ACC112 (cell line): ENCODE results near the gene STING1.
A peak's percentile ranks its signal among the peaks of the same experiment; 100 is the strongest.

Experiments
- H2AFZ ChIP-seq: fragments of 200-600 bp; sonication (generic); one replicate; pipeline ENCODE4 v1.6.0; 2017; ENCODE audit warnings: antibody characterized with exemption, low read length; ENCODE audit not compliant: unreplicated experiment
- H3K27ac ChIP-seq: fragments of 200-600 bp; sonication (generic); 2 replicates; pipeline ENCODE4 v1.5.1; 2014; ENCODE audit warnings: low read depth, mild to moderate bottlenecking, antibody characterized with exemption, low read length, moderate library complexity
- H3K27me3 ChIP-seq: fragments of 200-600 bp; sonication (generic); 2 replicates; pipeline ENCODE4 v1.6.1; 2014; ENCODE audit warnings: mild to moderate bottlenecking, antibody characterized with exemption, low read length, moderate library complexity, mixed read lengths; ENCODE audit not compliant: insufficient read depth
- H3K36me3 ChIP-seq: fragments of 200-600 bp; sonication (generic); 2 replicates; pipeline ENCODE4 v1.6.1; 2016; ENCODE audit warnings: mild to moderate bottlenecking, antibody characterized with exemption, low read length, moderate library complexity, mixed read lengths; ENCODE audit not compliant: insufficient read depth
- H3K4me1 ChIP-seq: fragments of 200-600 bp; sonication (generic); one replicate; pipeline ENCODE4 v1.6.1; 2016; ENCODE audit warnings: low read length, mixed read lengths; ENCODE audit not compliant: insufficient read depth, unreplicated experiment, control insufficient read depth
- H3K4me3 ChIP-seq: fragments of 200-600 bp; sonication (generic); 2 replicates; pipeline ENCODE4 v1.5.1; 2014; ENCODE audit warnings: mild to moderate bottlenecking, low read depth, low read length
- H3K79me2 ChIP-seq: fragments of 200-600 bp; sonication (generic); one replicate; pipeline ENCODE4 v1.6.0; 2016; ENCODE audit warnings: low read length; ENCODE audit not compliant: control insufficient read depth, unreplicated experiment, insufficient read depth

STING1 gene

GRCh38 chr5:139461698-139462097 lies 20.9 kb downstream of the STING1 start:
- H3K27ac ChIP-seq, result 0 out of 2 replicates have a peak overlapping the region, but pooled peaks have one; percentile 1
- H3K79me2 ChIP-seq, result no peaks in the 10 kb centered on the region
- H2AFZ ChIP-seq, result no peak overlapping the region
- no peaks in the 10 kb centered on the region for H3K27me3 ChIP-seq
- H3K4me1 ChIP-seq, result peaks cover 27% of the 10 kb centered on the region
- H3K36me3 ChIP-seq, result no peaks in the 10 kb centered on the region
- H3K4me3 ChIP-seq, result no peak overlapping the region

DNA sequence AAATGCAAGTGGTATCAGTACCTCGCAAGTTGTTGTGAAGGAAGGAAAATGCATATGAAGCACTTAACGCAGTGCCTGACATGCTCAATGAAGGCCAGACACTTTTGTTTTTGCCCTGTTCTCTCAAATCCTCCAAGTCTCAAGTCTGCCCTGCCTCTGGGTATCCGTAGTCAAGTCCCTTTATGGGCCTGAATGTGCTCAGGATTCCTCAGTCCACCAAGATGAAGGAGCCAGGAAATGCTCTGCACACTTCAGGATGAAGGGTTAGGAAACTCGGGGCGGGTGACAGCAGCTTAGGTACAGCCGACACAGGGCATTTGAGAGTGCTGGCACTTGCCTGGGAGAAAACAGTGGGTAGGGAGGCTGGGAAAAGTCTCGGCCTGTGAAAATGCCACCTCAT lies 21.4 kb downstream of the STING1 start:
- H3K36me3 ChIP-seq, result no peaks in the 10 kb centered on the region

GRCh38 chr5:139460455-139460854 lies 22.1 kb downstream of the STING1 start:
- no peaks in the 10 kb centered on the region for H3K79me2 ChIP-seq
- H3K36me3 ChIP-seq, result no peaks in the 10 kb centered on the region
- H3K4me1 ChIP-seq, result peaks cover 27% of the 10 kb centered on the region
- H3K27me3 ChIP-seq, result no peaks in the 10 kb centered on the region
- H3K27ac ChIP-seq, result no peak overlapping the region
- H2AFZ ChIP-seq, result no peak overlapping the region
- no peak overlapping the region for H3K4me3 ChIP-seq

More for the DNA sequence above, 21.4 kb downstream of the STING1 start:
- H2AFZ ChIP-seq, result no peak overlapping the region
- no peaks in the 10 kb centered on the region for H3K79me2 ChIP-seq
- peaks cover 27% of the 10 kb centered on the region for H3K4me1 ChIP-seq
- no peak overlapping the region for H3K4me3 ChIP-seq
- H3K27me3 ChIP-seq, result no peaks in the 10 kb centered on the region
- no peak overlapping the region for H3K27ac ChIP-seq

DNA sequence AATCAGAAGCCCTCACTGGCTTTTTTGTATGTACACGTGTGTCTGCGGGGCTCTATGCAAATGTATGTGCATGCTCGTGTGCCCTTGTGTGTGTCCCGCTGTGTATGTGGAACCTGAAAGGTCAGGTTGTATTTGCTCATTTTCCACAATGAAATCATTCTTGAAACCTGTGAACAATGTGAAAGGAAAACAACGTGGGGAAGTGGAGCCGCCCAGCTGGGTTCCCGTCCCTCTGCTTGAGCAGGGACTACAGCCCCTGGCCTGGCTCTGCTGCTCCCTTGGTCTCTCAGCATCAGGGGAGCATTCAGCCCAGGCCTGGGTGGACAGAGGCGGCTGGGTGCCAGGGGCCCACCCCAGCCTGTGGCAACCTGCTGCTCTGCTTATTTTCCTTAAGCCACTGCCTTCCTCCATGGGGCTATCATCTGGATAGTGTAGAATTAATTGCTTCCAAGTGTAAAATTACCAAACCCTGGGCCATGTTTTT lies 23.1 kb downstream of the STING1 start:
- peak overlapping the region; percentile 57 for H2AFZ ChIP-seq
- peaks cover 27% of the 10 kb centered on the region for H3K4me1 ChIP-seq
- no peak overlapping the region for H3K4me3 ChIP-seq
- H3K36me3 ChIP-seq, result no peaks in the 10 kb centered on the region
- H3K27me3 ChIP-seq, result no peaks in the 10 kb centered on the region
- H3K79me2 ChIP-seq, result no peaks in the 10 kb centered on the region
- H3K27ac ChIP-seq, result no peak overlapping the region

GRCh38 chr5:139458580-139459407 lies 23.8 kb downstream of the STING1 start:
- Histone ChIP-seq H3K27me3 (no peaks in the 10 kb centered on the region), H3K79me2 (no peaks in the 10 kb centered on the region), H3K4me3 (no peak overlapping the region), H3K4me1 (peaks cover 27% of the 10 kb centered on the region), H2AFZ (peak overlapping the region; percentile 57), H3K27ac (peak overlapping the region; percentile 38), H3K36me3 (no peaks in the 10 kb centered on the region)

- no peaks in the 10 kb centered on the region for H3K79me2 ChIP-seq
- peaks cover 27% of the 10 kb centered on the region for H3K4me1 ChIP-seq
- H3K36me3 ChIP-seq, result no peaks in the 10 kb centered on the region
- no peaks in the 10 kb centered on the region for H3K27me3 ChIP-seq
- no peak overlapping the region for H3K4me3 ChIP-seq
- H3K27ac ChIP-seq, result no peak overlapping the region
- no peak overlapping the region for H2AFZ ChIP-seq
These were observed 24.8 kb downstream of the STING1 start for GRCh38 chr5:139457653-139458306.

DNA sequence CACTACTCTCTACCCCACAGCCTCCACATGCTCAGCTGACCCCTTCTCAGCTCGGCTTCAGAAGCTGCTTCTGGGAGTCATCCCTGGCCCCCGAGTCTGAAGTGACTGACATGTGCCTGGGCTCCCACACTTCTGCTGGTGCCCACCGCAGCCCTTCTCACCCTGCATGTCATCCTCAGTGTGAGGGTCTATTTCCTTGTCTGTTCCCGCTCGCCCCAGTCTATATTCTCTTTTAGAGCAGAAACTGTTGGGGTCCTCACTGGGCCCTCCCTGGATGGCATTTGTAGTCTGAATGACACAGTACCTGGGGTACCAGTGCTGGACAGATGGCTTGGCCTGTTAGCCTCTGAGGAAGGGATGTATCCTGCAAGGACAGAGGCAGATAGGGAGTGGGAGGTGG lies 25.3 kb downstream of the STING1 start:
- H3K4me1 ChIP-seq, result peaks cover 26% of the 10 kb centered on the region
- no peak overlapping the region for H2AFZ ChIP-seq
- H3K79me2 ChIP-seq, result no peaks in the 10 kb centered on the region
- H3K27ac ChIP-seq, result no peak overlapping the region
- no peaks in the 10 kb centered on the region for H3K27me3 ChIP-seq
- no peaks in the 10 kb centered on the region for H3K36me3 ChIP-seq
- no peak overlapping the region for H3K4me3 ChIP-seq

DNA sequence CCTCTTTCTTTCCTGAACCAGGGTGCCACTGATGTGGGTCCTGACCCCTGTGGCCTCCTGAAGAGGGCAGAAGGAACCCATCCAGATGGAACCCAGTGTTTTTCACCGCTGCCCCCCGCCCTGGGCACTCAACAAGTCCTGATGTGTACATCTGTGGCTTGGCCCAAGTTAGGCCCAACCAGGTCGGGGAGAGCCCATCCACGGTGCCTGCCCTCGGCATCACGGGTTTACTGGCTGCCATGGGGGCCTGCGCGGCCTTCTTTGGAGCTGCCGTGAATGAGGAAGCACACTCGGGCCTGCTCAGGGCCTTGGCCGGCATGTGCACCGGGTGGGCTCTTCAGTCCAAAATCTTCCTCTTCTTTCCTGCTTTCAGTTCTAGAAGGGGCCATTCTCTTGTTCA lies 25.8 kb downstream of the STING1 start:
- Histone ChIP-seq H3K27me3 (no peaks in the 10 kb centered on the region), H3K4me1 (peaks cover 21% of the 10 kb centered on the region), H3K79me2 (no peaks in the 10 kb centered on the region), H3K36me3 (no peaks in the 10 kb centered on the region), H2AFZ (no peak overlapping the region), H3K27ac (no peak overlapping the region), H3K4me3 (no peak overlapping the region)

- H3K4me3 ChIP-seq, result no peak overlapping the region
- H3K36me3 ChIP-seq, result no peaks in the 10 kb centered on the region
- no peak overlapping the region for H3K27ac ChIP-seq
- H3K27me3 ChIP-seq, result no peaks in the 10 kb centered on the region
- H3K79me2 ChIP-seq, result no peaks in the 10 kb centered on the region
- H2AFZ ChIP-seq, result no peak overlapping the region
- H3K4me1 ChIP-seq, result peaks cover 11% of the 10 kb centered on the region
These were observed 27.8 kb downstream of the STING1 start for GRCh38 chr5:139454568-139455290.

DNA sequence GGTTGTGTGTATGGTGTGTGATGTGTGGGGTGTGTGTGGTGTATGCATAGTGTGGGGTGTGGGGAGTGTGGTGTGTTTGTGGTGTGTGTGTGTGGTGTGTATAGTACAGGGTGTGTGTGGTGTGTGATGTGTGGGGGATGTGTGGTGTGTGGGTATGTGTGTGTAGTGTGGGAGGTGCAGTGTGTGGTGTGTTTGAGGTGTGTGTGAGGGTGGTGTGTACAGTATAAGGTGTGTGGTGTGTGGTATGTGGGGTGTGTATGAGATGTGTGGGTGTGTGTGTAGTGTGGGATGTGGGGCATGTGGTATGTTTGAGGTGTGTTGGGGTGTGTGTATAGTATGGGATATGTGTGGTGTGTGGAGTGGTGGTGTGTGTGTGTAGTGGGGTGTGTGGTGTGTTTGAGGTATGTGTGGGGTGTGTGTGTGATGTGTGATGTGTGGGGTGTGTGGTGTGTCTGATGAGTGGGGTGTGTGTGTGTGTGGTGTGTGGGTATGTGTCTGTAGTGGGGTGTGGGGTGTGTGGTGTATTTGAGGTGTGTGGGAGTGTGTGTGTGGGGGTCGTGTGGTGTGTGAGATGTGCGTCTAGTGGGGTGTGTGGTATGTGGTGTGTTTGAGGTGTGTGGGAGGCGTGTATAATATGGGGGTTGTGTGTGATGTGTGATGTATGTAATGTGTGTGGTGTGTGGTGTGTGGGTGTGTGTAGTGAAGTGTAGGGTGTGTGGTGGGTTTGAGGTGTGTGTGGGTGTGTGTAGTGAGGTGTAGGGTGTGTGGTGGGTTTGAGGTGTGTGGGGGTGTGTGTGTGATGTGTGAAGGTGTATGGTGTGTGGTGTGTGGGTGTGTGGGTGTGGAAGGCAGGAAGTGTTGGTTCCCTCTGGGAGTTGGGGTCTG lies 28.6 kb downstream of the STING1 start:
- no peaks in the 10 kb centered on the region for H3K27me3 ChIP-seq
- no peak overlapping the region for H2AFZ ChIP-seq
- no peak overlapping the region for H3K4me3 ChIP-seq
- no peaks in the 10 kb centered on the region for H3K79me2 ChIP-seq
- no peaks in the 10 kb centered on the region for H3K36me3 ChIP-seq
- no peak overlapping the region for H3K27ac ChIP-seq
- peaks cover 3% of the 10 kb centered on the region for H3K4me1 ChIP-seq
